NCI-H2029 (cell line): ENCODE data around the gene HS3ST3B1.

Source experiments
- DNase-seq: peaks from one replicate; lab custom pipeline; 2025; lab: John Stamatoyannopoulos, UW

The HS3ST3B1 gene

DNA sequence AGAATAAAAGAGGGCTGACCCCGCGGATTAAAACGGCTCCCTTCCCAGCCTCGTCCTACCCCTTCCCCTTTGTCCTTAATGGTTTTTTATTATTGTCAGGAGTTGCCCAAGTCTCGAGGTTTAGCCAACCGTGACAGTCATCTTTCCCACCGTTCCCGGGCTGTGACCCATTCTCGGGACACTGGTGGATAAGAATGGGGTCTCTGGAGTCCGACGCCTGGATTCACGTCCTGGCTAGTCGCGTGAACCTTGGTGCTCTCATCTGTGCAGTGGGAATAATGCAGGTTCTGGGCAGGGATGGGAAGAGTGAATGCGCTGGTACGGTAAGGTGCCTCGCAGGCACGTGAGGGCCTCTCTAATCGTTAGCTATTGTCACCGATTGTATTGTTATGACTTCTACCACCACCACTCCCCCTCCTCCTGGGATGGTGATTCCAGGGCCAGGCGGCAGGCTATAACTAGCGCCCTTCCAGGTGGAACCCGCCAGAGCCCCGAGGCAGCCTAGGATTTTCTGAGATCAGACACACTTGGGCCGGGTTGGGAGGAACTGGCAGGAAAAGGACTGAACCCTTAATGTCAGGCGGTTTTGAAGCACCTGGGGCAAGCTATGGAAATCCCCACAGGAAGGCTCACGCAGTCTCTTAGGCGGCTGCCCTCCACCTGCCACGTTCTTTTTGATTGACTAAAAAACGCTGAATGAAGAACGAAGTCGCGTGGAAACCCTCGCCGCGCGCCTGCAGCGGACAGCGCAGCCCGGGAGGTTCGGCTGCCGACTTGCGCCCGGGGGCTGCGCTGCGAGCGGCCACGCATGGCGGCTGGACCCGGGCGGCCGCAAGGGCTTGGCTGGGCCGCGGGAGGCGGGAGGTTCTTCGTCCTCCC is 2.7 kb downstream of the HS3ST3B1 start:
- DNase-seq: no peak

DNA sequence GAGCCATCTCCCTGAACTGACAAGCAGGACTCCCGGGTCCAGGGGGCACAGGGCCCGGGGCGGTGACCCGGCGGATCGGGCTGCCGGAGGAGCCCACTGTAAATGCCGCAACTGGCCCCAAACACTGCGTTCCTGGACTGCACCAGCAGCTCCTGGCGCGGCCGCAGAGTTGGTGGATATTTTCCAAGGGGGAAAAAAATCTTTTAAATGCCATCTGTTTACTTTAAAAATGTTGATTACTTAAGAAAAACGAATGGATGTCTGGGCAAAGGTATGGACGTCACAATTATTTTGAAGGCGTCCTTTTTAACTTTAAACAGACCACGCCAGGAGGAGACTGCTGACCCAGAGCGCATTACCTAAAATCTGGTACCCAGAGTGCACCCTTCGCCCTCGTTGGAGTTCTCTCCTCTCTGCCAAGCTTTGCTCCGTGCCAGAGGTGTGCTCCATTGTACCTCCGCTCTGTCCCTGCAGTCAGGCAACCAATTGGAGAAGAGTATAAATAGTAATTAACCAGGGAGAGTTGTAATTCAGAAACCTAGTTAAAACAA is 3.4 kb downstream of the HS3ST3B1 start:
- no peak for DNase-seq

DNA sequence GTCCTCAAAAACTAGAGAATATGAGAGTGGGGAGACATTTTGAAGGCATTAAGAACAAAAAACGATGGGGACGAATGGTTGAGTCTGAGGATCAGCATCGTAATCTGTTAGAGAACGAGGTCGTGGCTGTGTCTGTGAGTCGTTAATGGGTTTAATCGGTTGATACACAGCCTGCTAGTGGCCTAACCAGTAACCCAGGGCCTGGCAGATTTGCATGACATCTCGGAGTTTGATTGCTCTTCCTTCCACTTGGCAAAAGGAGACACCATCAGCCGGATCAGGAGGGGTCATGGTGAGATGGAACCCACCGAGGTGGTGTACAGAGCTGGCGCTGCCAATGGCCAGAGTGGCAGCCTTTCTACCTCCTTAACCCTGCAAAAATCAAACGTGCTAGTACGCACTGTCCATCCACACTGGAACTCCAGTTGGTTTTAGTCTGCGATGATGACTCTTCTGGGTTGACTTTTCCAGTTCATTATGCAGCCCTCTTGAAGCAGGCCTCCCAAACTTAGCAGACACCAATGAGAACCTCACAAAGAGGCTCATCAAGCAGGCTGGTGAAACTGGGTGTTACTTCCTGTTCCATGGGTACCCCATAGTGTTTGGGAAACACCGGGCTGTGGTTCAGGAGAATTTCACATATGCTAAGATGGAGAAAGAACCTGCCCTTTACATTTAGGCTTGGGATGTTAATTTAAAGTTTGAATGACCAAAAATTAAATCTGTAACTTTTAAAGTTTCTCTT is 4.1 kb downstream of the HS3ST3B1 start:
- no peak for DNase-seq

DNA sequence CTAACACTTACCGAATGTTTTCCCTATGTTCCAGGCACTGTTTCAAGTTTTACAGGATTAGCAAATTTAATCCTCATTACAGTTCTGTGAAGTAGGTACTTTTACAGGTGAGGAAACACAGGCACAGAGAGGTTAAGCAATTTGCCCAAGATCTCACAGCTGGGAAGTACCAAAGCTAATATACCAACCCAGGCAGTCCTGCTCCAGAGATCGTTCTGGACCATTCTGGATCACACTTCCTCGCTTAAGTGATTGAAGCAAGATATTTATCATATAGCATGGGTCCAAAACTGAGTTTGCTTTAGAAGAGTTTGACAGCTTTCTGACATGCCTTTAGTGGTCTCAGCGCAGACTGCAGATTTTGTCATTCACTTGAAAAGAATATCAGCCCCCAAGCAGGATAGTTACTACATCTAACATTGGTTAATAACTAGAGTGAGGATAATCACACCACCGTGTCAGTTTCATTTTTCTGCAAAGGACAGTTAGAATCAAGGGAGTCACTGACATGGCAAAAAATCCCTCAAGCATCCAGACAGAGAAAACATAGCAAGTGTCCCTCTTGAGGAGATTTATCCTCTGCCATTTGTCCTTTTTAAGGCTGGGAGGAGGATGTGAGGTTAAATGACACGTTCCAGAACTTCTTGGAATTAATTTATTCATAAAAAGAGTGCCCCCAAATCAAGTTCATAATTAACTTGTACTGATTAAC is 5.1 kb downstream of the HS3ST3B1 start:
- no peak for DNase-seq

DNA sequence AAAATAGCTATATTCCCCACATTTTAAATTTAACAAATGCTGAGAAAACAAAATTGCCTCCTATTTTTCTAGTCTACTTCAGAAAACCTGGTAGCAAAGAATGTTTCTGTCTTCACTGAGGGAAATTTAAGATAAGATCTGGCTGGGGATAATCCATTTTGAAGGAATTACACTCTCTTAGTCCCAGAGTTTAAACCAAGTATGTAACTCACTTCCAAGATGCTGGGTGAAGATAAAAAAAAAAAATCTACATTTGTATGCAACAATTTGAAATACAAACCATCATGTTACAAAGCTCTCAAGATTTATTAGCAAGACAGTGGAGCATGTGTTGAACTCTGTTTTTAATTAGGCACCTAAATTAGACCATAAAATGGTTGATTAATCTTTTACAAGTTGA is 5.7 kb downstream of the HS3ST3B1 start:
- no peak for DNase-seq

GRCh38 chr17:14307560-14308024 is 6.7 kb downstream of the HS3ST3B1 start:
- DNase-seq: no peak

DNA sequence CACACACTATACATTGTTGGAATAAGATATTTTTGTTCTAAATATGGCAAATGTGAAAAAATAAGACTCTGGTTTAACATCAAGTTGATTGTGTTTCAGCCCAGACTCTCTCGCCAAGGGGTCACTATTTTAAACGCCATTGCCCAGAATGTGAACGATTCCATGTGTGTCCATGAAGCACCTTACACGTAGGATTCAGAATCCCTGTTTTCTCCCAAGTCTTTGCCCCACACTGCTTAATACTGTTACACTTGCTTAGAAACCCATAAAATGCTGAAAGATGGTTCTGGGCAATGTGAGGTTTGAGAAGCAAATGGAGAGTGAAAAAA is 7.7 kb downstream of the HS3ST3B1 start:
- no peak for DNase-seq

DNA sequence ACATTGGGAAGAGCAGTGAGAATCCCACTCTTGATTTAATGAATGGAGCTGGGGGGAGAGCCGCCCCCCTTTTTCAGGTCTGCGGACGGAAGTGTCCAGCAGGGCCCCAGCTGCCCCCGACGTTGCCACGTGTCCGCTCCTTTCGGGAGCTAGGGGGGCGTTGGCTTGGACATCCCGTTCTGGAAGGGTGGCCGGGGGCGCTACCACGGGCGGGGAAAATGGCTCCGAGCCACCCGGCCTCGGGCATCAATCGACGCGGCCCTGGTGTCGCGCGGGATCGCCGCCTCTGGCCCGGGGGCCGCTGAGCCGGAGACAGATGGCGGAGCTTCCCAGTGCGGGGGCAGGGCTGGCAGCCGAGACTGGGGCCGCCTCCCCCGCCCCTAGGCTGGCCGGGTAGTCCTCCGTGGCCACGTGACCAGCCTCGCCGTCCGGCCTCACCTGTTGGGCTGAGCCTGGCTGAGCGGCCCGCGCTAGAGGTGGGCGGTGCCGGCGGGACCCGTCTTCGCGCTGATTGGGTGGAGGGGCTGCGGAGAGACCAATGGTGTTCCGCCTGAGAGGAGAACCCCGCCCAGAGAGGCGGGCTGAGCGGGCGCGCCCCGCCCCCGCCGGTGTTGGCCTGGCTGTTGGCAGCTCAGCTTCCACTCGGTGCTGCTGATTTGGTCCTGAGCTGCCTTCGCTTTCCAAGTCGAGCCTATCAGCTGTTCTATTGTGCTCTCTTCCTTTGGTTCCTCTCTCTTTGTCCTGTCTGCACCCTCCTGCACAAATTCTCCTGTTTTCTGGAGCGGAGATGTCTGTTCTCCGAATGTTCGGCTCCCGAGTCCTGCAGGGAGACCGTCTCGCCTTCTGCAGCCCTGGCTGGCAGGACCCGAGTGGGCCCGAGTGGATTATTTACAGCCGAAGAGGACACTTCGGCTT is 8.3 kb downstream of the HS3ST3B1 start:
- peak; percentile 72 for DNase-seq

GRCh38 chr17:14310101-14310500 is 9.2 kb downstream of the HS3ST3B1 start:
- DNase-seq: no peak

GRCh38 chr17:14310605-14311004 is 9.7 kb downstream of the HS3ST3B1 start:
- DNase-seq: no peak

DNA sequence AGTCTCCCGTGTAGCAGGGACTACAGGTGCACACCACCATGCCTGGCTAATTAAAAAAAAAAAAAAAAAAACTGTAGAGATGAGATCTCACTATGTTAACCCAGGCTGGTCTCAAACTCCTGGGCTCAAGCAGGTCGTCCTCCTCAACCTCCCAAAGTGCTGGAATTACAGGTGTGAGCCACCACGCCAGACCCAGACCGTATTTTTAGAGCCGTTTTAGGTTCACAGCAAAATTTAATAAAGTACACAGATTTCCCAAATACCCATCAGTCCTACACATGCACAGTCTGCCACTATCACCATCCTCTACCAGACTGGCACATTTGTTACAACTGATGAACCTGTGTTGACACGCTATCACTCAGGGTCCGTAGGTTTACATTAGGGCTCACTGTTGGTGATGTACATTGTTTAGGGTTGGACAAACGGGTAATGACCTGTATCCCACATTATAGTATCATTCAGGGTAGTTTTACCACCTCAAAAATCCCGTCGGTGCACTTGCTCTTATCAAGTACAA is 10.4 kb downstream of the HS3ST3B1 start:
- no peak for DNase-seq

DNA sequence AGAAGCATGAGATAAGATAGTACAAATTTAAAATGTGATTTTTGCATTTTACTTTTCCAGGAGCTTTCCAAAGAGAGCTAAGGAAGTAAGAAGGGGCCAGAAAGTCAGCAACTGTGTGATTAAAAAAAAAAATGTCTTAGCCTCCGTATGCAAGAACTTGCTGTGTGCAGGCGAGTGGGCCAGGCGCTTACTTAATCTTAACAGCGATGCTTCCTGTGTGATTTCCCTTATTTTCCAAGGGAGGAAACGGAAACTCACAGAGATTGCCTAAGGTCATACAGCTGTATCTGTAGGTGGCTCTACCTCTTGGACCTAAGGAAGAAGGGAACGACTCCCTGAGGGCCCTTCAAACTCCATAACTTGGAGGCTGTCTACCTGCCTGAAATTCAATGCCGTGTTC is 11.1 kb downstream of the HS3ST3B1 start:
- DNase-seq: no peak

- DNase-seq: no peak
Observed at GRCh38 chr17:14312522-14312921, 11.6 kb downstream of the HS3ST3B1 start.

GRCh38 chr17:14316126-14316832 is 15.4 kb downstream of the HS3ST3B1 start:
- no peak for DNase-seq

DNA sequence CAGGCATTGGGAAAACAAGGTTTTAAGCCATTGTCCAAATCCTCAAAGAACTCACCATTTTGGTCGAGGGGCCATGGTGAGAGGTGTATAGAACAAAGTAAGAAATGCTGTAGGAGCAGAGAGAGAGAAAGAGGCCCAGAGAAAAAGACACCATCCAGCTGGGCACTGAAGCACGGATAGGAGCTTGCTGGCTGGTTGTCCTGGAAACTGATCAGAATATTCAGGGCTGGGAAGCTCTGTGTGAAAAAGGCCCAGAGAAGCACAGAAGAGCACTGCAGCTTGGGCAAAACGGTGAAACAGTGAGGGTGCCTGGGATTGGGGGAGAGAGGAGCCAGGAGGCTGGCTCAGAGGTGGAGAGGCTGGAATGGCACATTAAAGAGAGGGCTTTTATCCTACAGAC is 16.5 kb downstream of the HS3ST3B1 start:
- DNase-seq: no peak

DNA sequence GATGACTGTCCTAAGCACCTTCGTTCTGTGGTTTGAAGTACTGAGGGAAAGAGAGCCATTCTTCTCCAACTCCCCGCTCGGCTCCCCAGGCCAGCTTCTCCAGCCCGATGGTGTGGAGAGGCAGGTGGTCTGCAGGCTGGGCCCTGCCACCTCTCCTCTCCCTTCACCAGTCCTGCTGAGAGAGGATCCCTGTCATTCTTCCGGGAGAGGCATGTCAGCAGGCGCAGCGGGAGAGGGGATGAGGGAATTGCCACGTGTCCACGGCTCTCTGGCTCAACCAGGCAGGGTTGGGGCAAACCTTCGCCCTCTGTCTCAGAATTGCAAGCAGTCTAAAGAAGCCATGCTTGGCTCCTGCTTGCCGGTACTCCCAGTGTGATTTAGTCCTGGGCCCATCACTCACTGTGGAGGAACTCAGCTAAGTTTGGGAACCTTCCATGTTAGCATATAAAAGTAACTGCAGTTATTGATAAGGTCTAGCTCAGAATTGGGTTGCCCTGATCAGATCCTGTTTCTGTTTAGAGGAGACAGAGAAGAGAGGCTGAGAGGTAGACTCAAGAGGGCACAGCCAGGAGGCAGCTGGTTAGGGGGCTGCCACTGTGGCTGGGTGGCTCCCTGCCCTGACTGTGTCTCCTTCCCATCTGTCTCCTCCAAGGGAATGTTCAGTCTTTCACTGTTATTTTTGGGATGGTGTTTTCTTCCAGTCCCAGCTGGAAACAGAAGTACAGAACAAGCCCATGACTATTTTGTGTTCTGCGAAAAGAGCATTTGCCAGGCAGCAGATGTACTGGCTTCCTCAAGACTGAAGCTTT is 17.4 kb downstream of the HS3ST3B1 start:
- no peak for DNase-seq

DNA sequence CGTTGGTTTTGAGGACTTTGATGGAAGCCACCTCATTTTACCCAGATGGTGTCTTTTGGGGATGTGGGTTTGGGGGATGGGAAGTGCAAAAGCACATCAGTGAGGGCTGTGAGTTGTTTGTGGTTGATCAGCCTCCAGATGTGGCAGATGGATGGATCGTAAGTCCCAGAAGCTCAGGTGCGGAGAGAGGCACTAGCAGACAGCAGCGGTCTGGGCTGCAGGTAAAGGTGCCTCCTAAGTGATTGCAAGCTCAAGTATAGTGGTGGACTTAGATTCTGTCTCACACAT is 18.0 kb downstream of the HS3ST3B1 start:
- DNase-seq: no peak

- no peak for DNase-seq
Observed at GRCh38 chr17:14320098-14320497, 19.2 kb downstream of the HS3ST3B1 start.

GRCh38 chr17:14320734-14321475 is 20.0 kb downstream of the HS3ST3B1 start:
- no peak for DNase-seq
